Cardiac fibroblast (primary cell): ENCODE data around the gene CCDC148.
A peak's percentile ranks its signal among the peaks of the same experiment; 100 is the strongest.

Source experiments
- DNase-seq, 2 donors: peaks; one replicate each; pipeline versions ENCODE4 v3.0.0 to v3.0.0-alpha.2; 2010; ENCODE audit warnings: low read depth in 2 of 2
- H3K4me3 ChIP-seq, 2 donors: replicated peaks in 1 of 2; 1 replicate in 1 of 2; 2 replicates in 1 of 2; pipeline ENCODE4 v1.5.1; 2011; ENCODE audit warnings: low read depth in 2 of 2, low read length in 2 of 2, mild to moderate bottlenecking in 2 of 2, moderate library complexity in 1 of 2
- TF ChIP-seq, protein P1 (sequence below): IDR thresholded peaks from one replicate; pipeline ENCODE4 v1.5.1; 2011; ENCODE audit warnings: low read depth, mild to moderate bottlenecking, low read length, inconsistent platforms

Gene CCDC148

DNA sequence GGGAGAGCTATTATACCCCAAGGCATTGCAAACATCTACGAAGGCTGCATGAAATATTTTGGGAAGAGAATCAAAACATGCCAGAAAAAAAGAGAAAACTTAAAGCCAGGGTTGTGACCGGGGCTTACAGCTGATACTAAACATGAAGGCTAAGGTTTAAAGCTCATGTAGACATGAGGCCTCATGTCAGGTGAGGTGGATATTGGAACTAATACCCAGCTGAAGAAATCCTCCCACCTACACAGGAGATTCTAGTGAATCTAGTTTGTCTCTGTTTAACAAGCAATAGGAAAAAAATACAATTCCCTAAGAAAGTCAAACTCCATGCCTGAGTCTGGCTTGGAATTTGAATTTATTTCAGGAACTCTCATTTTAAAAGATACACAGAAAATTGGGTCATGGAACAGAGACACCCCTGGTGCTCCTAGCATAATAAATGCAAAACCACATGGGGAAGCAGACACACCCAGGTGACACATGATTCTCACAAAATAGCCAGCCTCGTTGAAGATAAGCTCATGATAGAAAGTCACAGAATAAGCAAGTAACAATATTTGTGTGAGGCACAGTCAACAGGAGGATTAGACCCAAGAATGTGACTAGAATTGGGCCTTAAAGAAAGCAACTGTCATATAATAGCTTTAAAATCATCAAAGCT, 312.7 kb downstream of the CCDC148 start:
- H3K4me3 ChIP-seq, result no peak overlapping the region
- TF ChIP-seq, protein P1, sequence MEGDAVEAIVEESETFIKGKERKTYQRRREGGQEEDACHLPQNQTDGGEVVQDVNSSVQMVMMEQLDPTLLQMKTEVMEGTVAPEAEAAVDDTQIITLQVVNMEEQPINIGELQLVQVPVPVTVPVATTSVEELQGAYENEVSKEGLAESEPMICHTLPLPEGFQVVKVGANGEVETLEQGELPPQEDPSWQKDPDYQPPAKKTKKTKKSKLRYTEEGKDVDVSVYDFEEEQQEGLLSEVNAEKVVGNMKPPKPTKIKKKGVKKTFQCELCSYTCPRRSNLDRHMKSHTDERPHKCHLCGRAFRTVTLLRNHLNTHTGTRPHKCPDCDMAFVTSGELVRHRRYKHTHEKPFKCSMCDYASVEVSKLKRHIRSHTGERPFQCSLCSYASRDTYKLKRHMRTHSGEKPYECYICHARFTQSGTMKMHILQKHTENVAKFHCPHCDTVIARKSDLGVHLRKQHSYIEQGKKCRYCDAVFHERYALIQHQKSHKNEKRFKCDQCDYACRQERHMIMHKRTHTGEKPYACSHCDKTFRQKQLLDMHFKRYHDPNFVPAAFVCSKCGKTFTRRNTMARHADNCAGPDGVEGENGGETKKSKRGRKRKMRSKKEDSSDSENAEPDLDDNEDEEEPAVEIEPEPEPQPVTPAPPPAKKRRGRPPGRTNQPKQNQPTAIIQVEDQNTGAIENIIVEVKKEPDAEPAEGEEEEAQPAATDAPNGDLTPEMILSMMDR, result no peak
- no peak for DNase-seq

DNA sequence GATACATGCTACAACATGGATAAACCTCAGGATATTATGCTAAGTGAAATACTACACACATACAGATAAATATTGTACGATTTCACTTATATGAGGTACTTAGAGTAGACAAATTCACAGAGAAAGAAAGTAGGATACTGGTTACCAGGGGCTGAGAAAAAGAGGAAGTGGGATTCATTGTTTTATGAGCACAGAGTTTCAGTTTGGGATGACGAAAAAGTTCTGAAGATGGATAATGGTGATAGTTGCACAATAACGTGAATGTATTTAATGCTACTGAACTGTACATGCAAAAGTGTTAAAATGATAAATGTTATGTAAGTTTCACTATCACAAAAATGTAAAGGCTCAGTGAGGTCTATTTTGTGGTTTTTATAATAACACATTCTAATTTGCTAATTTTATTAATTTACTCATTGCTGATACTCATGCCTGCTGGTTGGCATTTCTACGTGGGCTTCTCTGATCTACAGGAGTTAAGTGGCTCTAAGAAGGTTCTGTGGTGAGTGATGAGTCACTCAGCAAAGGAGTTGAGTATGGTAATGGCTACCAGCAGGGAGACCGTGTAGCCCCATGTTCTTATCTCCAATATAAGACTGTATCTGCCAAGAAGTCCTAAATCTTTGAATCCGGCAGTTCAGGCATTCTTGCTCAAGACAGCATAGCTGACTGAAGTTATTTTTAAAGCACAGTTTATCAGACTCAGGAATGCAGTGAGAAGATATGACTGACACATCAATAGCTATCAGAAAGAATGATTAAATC, 313.8 kb downstream of the CCDC148 start:
- H3K4me3 ChIP-seq, result no peak overlapping the region
- peak in 1 of 2 donors; percentile 8 for DNase-seq
- TF ChIP-seq, protein P1, result no peak

DNA sequence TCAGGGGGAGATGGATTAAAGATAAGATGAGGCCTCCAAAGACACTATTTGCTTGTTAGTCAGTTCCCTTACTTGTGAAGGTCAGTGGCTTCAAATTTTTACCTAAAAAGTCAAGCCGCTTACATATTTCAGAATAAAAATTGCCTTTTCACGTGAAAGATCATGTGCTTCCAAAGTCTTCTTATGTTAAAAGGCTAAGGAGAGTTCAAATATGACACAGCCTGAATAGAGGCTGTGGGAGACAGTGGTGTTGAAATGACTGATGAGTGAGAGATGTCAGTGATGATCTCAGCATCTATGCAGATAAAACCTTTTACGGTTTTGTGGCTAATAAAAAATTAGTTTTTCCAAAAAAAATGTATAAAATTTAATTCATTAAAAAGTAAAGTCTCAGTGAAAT, 314.4 kb downstream of the CCDC148 start:
- no peak for DNase-seq
- no peak overlapping the region for H3K4me3 ChIP-seq
- TF ChIP-seq, protein P1, result no peak

DNA sequence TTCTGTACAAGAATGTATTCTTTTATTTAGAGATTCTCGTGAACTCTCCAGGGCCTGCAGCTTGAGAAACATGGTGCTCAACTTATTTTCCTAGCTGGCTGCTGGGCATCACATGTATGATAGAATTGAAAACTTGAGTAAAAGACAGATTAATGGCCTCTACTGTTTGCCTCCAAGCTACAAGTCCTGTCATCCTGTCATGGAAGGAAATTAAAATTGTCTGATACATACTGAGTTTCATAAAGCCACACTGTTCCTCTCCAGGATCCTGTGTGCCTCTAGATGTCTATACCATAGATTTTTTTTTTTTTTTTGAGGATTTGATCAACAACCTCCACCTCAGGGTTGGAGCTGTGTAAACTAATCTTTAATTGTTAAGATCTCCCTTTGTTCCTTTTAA, 316.4 kb downstream of the CCDC148 start:
- no peak for DNase-seq
- TF ChIP-seq, protein P1, result no peak
- H3K4me3 ChIP-seq, result no peak overlapping the region

DNA sequence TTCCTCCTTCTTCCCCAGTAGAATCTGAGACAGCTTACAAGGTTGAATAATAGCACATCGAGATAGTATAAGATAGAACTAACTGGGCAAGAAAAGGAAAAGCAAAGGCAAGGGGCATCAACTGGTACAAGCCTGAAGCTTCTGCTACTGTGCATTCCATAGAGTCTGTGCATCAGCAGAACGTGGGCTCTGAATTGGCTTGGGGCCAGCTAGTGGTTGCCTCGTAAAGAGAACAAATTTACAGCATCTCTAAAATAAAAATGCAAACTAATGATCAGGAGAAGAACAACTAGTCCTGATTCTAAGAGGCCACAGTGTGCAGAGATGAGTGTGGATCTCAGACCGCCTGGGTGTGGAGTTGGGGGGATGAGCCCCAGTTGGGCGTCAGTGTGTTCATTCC, 318.3 kb downstream of the CCDC148 start:
- no peak overlapping the region for H3K4me3 ChIP-seq
- TF ChIP-seq, protein P1, result no peak
- DNase-seq, result peak in 1 of 2 donors; percentile 2

DNA sequence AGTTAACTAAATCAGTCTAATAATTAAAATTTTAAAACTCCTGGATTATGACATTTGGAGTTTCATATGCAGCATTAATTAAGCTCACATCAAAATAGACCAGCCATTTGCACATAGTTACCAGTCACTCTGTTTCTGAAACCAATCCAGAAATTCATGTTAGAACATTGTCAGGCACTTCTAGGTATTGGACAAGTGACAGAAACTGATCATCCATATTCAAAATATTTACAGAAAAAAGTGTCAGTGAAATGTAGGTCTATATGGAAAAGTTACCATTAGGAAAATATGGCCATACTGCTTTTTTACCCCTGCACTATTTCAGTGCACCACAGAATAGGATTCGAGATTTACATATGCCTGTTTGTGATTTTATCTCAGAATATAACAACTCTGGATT, 321.5 kb downstream of the CCDC148 start:
- TF ChIP-seq, protein P1, result no peak
- no peak overlapping the region for H3K4me3 ChIP-seq
- DNase-seq, result no peak
